Measurements from ENCODE around the gene NEMP1. TPM values are rescaled to one million over a fixed set of nuclear protein-coding genes. Genes with fewer than 3 reads are reported as not detected.

The NEMP1 gene
- total and polyA plus RNA-seq, 2 donors (not counting 1 experiment from before 2014, with no cell fraction given): 8.4 to 11.1 TPM

DNA sequence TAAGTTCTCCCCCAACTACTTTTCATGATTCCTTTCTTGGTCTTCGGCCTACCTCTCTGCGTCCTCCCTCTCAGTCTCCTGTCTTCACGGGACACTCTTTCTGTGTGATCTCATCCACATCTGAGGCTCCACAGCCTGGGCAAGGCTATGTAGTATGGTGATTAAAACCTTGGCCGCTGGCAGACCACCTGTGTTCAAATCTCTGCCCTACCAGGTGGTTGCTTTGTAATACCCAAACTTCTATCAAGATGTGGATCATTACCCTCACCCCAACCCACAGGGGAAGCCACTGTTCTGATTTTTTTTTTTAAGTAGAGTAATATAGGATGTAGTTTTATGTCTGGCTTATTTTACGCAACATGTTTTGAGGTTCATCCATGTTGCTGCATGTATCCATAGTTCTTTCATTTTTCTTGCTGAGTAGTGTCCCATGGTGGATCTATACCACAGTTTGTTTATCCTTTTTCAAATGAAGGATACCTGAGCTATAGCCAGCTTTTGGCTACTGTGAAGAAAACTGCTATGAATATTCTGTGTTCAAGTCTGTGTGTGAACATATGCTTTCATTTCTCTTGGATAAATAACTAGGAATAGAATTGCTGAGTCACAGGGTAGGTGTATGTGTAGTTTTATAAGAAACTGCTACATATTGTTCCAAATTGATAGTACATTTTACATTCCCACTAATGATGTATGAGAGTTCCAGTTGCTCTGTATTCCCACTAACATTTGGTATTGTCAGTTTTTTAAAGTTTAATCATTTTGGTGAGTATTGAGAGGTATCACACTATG, 40.9 kb upstream of the NEMP1 start:
- H3K4me2 ChIP-seq (ENCODE audit: extremely low read depth, insufficient read depth, low read length): no peak overlapping the region
- no peaks in the 10 kb centered on the region for H3K27me3 ChIP-seq (ENCODE audit: control insufficient read depth, insufficient read depth, low read length)
- peaks cover 7% of the 10 kb centered on the region for H3K4me1 ChIP-seq (ENCODE audit: control insufficient read depth, extremely low read depth, insufficient read depth, low read length)
- no peaks in the 10 kb centered on the region for H3K9me3 ChIP-seq (ENCODE audit: control insufficient read depth, insufficient read depth, low read depth, low read length)
- no peak overlapping the region for H3K27ac ChIP-seq (ENCODE audit: insufficient read depth, low read length)
- peak overlapping the region; percentile 42 for H2AFZ ChIP-seq (ENCODE audit: low read length)
- TF ChIP-seq, protein P1, sequence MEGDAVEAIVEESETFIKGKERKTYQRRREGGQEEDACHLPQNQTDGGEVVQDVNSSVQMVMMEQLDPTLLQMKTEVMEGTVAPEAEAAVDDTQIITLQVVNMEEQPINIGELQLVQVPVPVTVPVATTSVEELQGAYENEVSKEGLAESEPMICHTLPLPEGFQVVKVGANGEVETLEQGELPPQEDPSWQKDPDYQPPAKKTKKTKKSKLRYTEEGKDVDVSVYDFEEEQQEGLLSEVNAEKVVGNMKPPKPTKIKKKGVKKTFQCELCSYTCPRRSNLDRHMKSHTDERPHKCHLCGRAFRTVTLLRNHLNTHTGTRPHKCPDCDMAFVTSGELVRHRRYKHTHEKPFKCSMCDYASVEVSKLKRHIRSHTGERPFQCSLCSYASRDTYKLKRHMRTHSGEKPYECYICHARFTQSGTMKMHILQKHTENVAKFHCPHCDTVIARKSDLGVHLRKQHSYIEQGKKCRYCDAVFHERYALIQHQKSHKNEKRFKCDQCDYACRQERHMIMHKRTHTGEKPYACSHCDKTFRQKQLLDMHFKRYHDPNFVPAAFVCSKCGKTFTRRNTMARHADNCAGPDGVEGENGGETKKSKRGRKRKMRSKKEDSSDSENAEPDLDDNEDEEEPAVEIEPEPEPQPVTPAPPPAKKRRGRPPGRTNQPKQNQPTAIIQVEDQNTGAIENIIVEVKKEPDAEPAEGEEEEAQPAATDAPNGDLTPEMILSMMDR (conservative IDR thresholded peaks at IDR 0.05 in 1 of 2, IDR thresholded peaks at IDR 0.05 in 1 of 2; ENCODE audit: low read depth in 1 of 2, low read length in 2 of 2): no peak
- TF ChIP-seq EZH2 (IDR thresholded peaks at IDR 0.05; ENCODE audit: low read length, missing control alignments): no peak
- H3K79me2 ChIP-seq (ENCODE audit: control insufficient read depth, insufficient read depth, low read length): no peaks in the 10 kb centered on the region
- H3K9ac ChIP-seq (ENCODE audit: insufficient read depth, low read length): no peak overlapping the region
- H4K20me1 ChIP-seq (ENCODE audit: control insufficient read depth, extremely low read depth, insufficient read depth, low read length): no peaks in the 10 kb centered on the region
- H3K36me3 ChIP-seq (ENCODE audit: control insufficient read depth, insufficient read depth, low read length): no peaks in the 10 kb centered on the region
- no peak for DNase-seq (ENCODE audit: low read depth in 2 of 2)
- H3K4me3 ChIP-seq (replicated peaks in 1 of 4; ENCODE audit: control extremely low read depth in 1 of 4, insufficient read depth in 1 of 4, low read depth in 3 of 4, low read length in 4 of 4): no peak overlapping the region

DNA sequence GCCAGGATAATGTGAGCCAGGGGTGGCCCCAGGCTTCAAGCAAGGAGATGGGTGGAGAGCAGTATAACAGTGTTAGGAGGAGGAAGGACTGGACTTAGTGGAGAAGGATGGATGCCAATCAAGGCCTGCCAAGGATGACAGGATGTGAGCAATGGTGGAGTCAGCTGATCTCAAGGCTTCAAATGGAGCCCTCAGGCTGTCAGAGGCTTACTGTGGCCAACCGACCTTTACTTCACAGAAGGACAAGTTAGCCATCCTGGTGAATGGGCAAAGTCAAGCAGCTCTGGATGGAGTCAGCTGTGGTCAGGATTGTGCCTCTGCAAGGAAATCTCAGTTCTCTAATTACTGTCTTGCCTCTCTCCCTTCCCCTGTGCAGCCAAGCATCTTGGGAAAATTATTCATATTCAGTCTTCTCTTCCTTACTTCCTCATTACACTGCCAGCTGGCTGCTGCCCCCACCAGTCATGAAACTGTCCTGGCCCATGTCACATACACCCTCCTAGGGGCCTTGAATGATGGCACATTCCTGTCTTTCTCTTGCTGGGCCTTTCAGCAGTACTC, 40.2 kb upstream of the NEMP1 start:
- H2AFZ ChIP-seq (ENCODE audit: low read length): peak overlapping the region; percentile 42

More for the DNA sequence above, 40.2 kb upstream of the NEMP1 start:
- Histone ChIP-seq H3K4me1 (ENCODE audit: control insufficient read depth, extremely low read depth, insufficient read depth, low read length) (peaks cover 7% of the 10 kb centered on the region), H3K9ac (ENCODE audit: insufficient read depth, low read length) (no peak overlapping the region), H3K27ac (ENCODE audit: insufficient read depth, low read length) (no peak overlapping the region), H3K9me3 (ENCODE audit: control insufficient read depth, insufficient read depth, low read depth, low read length) (no peaks in the 10 kb centered on the region), H3K4me2 (ENCODE audit: extremely low read depth, insufficient read depth, low read length) (no peak overlapping the region), H3K27me3 (ENCODE audit: control insufficient read depth, insufficient read depth, low read length) (no peaks in the 10 kb centered on the region), H4K20me1 (ENCODE audit: control insufficient read depth, extremely low read depth, insufficient read depth, low read length) (no peaks in the 10 kb centered on the region), H3K4me3 (replicated peaks in 1 of 4; ENCODE audit: control extremely low read depth in 1 of 4, insufficient read depth in 1 of 4, low read depth in 3 of 4, low read length in 4 of 4) (no peak overlapping the region), H3K79me2 (ENCODE audit: control insufficient read depth, insufficient read depth, low read length) (no peaks in the 10 kb centered on the region), H3K36me3 (ENCODE audit: control insufficient read depth, insufficient read depth, low read length) (no peaks in the 10 kb centered on the region)
- DNase-seq (ENCODE audit: low read depth in 2 of 2): no peak
- TF ChIP-seq, protein P1 (conservative IDR thresholded peaks at IDR 0.05 in 1 of 2, IDR thresholded peaks at IDR 0.05 in 1 of 2; ENCODE audit: low read depth in 1 of 2, low read length in 2 of 2): no peak
- no peak for TF ChIP-seq EZH2 (IDR thresholded peaks at IDR 0.05; ENCODE audit: low read length, missing control alignments)

Data from fibroblast of lung (primary cell).